H9 (cell line): ENCODE measurements around the gene SSBP3. TPM values are rescaled to one million over a fixed set of nuclear protein-coding genes. Genes with fewer than 3 reads are reported as not detected.
A peak's percentile ranks its signal among the peaks of the same experiment; 100 is the strongest.

Source experiments
- DNase-seq: peaks from one replicate; pipeline ENCODE4 v3.0.0-alpha.2; 2017
- H2AFZ ChIP-seq: one replicate; pipeline ENCODE4 v1.6.1; 2013; ENCODE audit warnings: mild to moderate bottlenecking, low read length, control low read depth, moderate library complexity
- H2AK5ac ChIP-seq: 2 replicates; pipeline ENCODE4 v1.6.1; 2013; ENCODE audit warnings: low read length, control low read depth, mixed read lengths; ENCODE audit not compliant: insufficient read length
- H2BK120ac ChIP-seq: one replicate; pipeline ENCODE4 v1.6.1; 2013; ENCODE audit warnings: low read depth, mild to moderate bottlenecking, low read length, control low read depth, inconsistent platforms; ENCODE audit not compliant: poor library complexity, severe bottlenecking
- H2BK12ac ChIP-seq: 2 replicates; pipeline ENCODE4 v1.6.1; 2013; ENCODE audit warnings: low read length, control low read depth, mixed read lengths, low read depth; ENCODE audit not compliant: insufficient read length
- H2BK15ac ChIP-seq: 2 replicates; pipeline ENCODE4 v1.6.1; 2013; ENCODE audit warnings: low read depth, low read length, control low read depth
- H2BK20ac ChIP-seq: one replicate; pipeline ENCODE4 v1.6.1; 2013; ENCODE audit warnings: low read depth, mild to moderate bottlenecking, low read length, control low read depth, inconsistent platforms; ENCODE audit not compliant: poor library complexity, severe bottlenecking
- H2BK5ac ChIP-seq: 2 replicates; pipeline ENCODE4 v1.6.1; 2013; ENCODE audit warnings: low read length, control low read depth, mixed read lengths; ENCODE audit not compliant: insufficient read length
- H3K14ac ChIP-seq: 2 replicates; pipeline ENCODE4 v1.6.1; 2013; ENCODE audit warnings: low read length, control low read depth; ENCODE audit not compliant: insufficient read depth
- H3K18ac ChIP-seq: 2 replicates; pipeline ENCODE4 v1.6.1; 2013; ENCODE audit warnings: low read depth, mild to moderate bottlenecking, mixed read lengths, low read length, control low read depth; ENCODE audit not compliant: insufficient read length
- H3K23ac ChIP-seq: 2 replicates; pipeline ENCODE4 v1.6.1; 2013; ENCODE audit warnings: low read length, control low read depth, mixed read lengths, low read depth; ENCODE audit not compliant: insufficient read length
- H3K23me2 ChIP-seq: 2 replicates; pipeline ENCODE4 v1.6.1; 2013; ENCODE audit warnings: low read depth, mild to moderate bottlenecking, mixed read lengths, low read length, control low read depth; ENCODE audit not compliant: insufficient read length, poor library complexity, severe bottlenecking
- H3K27ac ChIP-seq: 2 replicates; pipeline ENCODE4 v1.5.1; 2013; ENCODE audit warnings: low read length, control low read depth, mixed read lengths, low read depth; ENCODE audit not compliant: insufficient read length
- H3K27me3 ChIP-seq: 2 replicates; pipeline ENCODE4 v1.6.1; 2013; ENCODE audit warnings: low read length, control low read depth, inconsistent platforms; ENCODE audit not compliant: insufficient read depth
- H3K4ac ChIP-seq: 2 replicates; pipeline ENCODE4 v1.6.1; 2013; ENCODE audit warnings: low read depth, mild to moderate bottlenecking, control low read depth, inconsistent platforms, low read length, moderate library complexity
- H3K4me1 ChIP-seq: 2 replicates; pipeline ENCODE4 v1.6.1; 2013; ENCODE audit warnings: low read length, control low read depth, inconsistent platforms; ENCODE audit not compliant: insufficient read depth
- H3K4me2 ChIP-seq: 2 replicates; pipeline ENCODE4 v1.6.1; 2013; ENCODE audit warnings: low read length, control low read depth, mixed read lengths; ENCODE audit not compliant: insufficient read length, insufficient read depth
- H3K56ac ChIP-seq: 2 replicates; pipeline ENCODE4 v1.6.1; 2013; ENCODE audit warnings: low read depth, mild to moderate bottlenecking, mixed read lengths, low read length, control low read depth; ENCODE audit not compliant: insufficient read length
- H3K79me1 ChIP-seq: 2 replicates; pipeline ENCODE4 v1.6.1; 2013; ENCODE audit warnings: low read depth, mild to moderate bottlenecking, moderate library complexity, low read length, control low read depth, inconsistent platforms; ENCODE audit not compliant: insufficient read depth, poor library complexity, severe bottlenecking
- H3K79me2 ChIP-seq: 2 replicates; pipeline ENCODE4 v1.6.1; 2013; ENCODE audit warnings: low read length, control low read depth, inconsistent platforms; ENCODE audit not compliant: insufficient read depth
- H3K9ac ChIP-seq: 2 replicates; pipeline ENCODE4 v1.6.1; 2013; ENCODE audit warnings: low read length, control low read depth, mixed read lengths; ENCODE audit not compliant: insufficient read length; ENCODE audit errors: extremely low read depth
- H3K9me3 ChIP-seq: one replicate; pipeline ENCODE4 v1.6.1; 2013; ENCODE audit warnings: low read depth, low read length, inconsistent platforms; ENCODE audit not compliant: control insufficient read depth
- H3T11ph ChIP-seq: one replicate; pipeline ENCODE4 v1.6.1; 2013; ENCODE audit warnings: mild to moderate bottlenecking, low read length, control low read depth, inconsistent platforms
- H4K20me1 ChIP-seq: one replicate; pipeline ENCODE4 v1.6.1; 2013; ENCODE audit not compliant: control insufficient read depth, insufficient read length, insufficient read depth
- H4K5ac ChIP-seq: 2 replicates; pipeline ENCODE4 v1.6.1; 2013; ENCODE audit warnings: low read depth, mild to moderate bottlenecking, mixed read lengths, low read length, control low read depth; ENCODE audit not compliant: insufficient read length
- H4K8ac ChIP-seq: replicated peaks from 2 replicates; pipeline ENCODE4 v1.6.1; 2013; ENCODE audit warnings: low read length, control low read depth, mixed read lengths, low read depth; ENCODE audit not compliant: insufficient read length
- H4K91ac ChIP-seq: 2 replicates; pipeline ENCODE4 v1.6.1; 2013; ENCODE audit warnings: low read depth, mild to moderate bottlenecking, moderate library complexity, mixed read lengths, low read length, control low read depth; ENCODE audit not compliant: insufficient read length
- H3K27ac Mint-ChIP-seq, 3 experiments: 2 replicates in 2 of 3; 3 replicates in 1 of 3; pipeline ENCODE4 v1.8.0; 2020 to 2021; ENCODE audit warnings: mixed read lengths in 3 of 3, mild to moderate bottlenecking in 1 of 3, moderate library complexity in 1 of 3
- H3K27me3 Mint-ChIP-seq: 2 replicates; pipeline ENCODE4 v1.8.0; 2021; ENCODE audit warnings: low read depth, mild to moderate bottlenecking, moderate library complexity, mixed read lengths
- H3K36me3 Mint-ChIP-seq, 3 experiments: 2 replicates in 2 of 3; 3 replicates in 1 of 3; pipeline ENCODE4 v1.8.0; 2020 to 2021; ENCODE audit warnings: low read depth in 3 of 3, mixed read lengths in 3 of 3; ENCODE audit not compliant: insufficient read depth in 1 of 3
- H3K4me1 Mint-ChIP-seq, 2 experiments: 2 replicates each; pipeline ENCODE4 v1.8.0; 2020; ENCODE audit warnings: mixed read lengths in 2 of 2
- H3K4me3 Mint-ChIP-seq, 2 experiments: 2 replicates in 1 of 2; 3 replicates in 1 of 2; pipeline ENCODE4 v1.8.0; 2020 to 2021; ENCODE audit warnings: mild to moderate bottlenecking in 2 of 2, mixed read lengths in 2 of 2, moderate library complexity in 1 of 2
- H3K9me3 Mint-ChIP-seq, 2 experiments: 2 replicates in 1 of 2; 3 replicates in 1 of 2; pipeline ENCODE4 v1.8.0; 2020; ENCODE audit warnings: mild to moderate bottlenecking in 2 of 2, mixed read lengths in 2 of 2, moderate library complexity in 1 of 2
- WGBS: extraction: QIAGEN DNeasy Blood & Tissue Kit; methylation state at CpG from one replicate; pipeline ENCODE4 v1.1.7; 2013; ENCODE audit warnings: missing lambda C conversion rate, low lambda C conversion rate, mixed read lengths; ENCODE audit not compliant: insufficient read length; ENCODE audit errors: extremely low coverage; 5-methylcytosine and 5-hydroxymethylcytosine counted together
- total RNA-seq: library from RNA; stranded (reverse); gene quantifications from 2 replicates; pipeline ENCODE4 v1.2.1, GENCODE V29; 2021
- TF ChIP-seq, protein P1 (sequence below): fragments of 200-600 bp; sonication (generic); conservative IDR thresholded peaks from 3 replicates; pipeline ENCODE4 v1.8.0; 2021; ENCODE audit warnings: antibody characterized with exemption, mild to moderate bottlenecking

Gene SSBP3
- total RNA-seq, 1 experiment from 2014 or later: 126 TPM

DNA sequence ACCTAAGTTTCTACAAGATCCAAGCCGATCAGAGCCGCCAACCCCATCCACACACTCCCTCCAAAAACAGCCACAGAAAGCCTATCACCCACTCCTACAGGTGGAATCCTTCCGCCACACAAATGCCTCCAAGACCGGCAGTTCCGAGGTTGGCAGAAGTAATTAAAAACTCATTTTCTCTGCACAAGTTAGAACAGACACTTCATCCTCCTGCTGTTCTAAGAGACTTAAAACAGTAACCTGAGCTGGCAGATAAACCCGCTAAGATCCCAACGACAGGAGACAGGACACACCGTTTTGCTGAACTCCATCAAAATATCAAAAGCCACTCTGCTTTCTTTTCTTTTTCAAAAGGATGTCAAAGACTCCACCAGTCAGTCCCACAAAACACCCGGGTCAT is 2.8 kb downstream of the SSBP3 start:
- WGBS: no CpG with 5 or more reads among the region's 9 CpGs
- H3K14ac ChIP-seq: no peak overlapping the region
- peak overlapping the region; percentile 77 for H3K4me2 ChIP-seq
- no peak overlapping the region for H3T11ph ChIP-seq
- H3K9ac ChIP-seq: no peak overlapping the region
- no peak overlapping the region for H2AFZ ChIP-seq
- no peak overlapping the region for H2BK12ac ChIP-seq
- no peak overlapping the region for H2BK20ac ChIP-seq
- no peak overlapping the region for H2BK120ac ChIP-seq
- no peak overlapping the region for H3K27ac ChIP-seq
- peaks cover 4% of the 10 kb centered on the region; the same call in 1 of the 2 replicates for H3K4me1 ChIP-seq
- H4K20me1 ChIP-seq: peaks cover 5% of the 10 kb centered on the region
- peak overlapping the region in 1 of 3 experiments; percentile 15; a peak in 3 of 7 replicates for H3K27ac Mint-ChIP-seq
- no peak overlapping the region for H4K91ac ChIP-seq
- no peak for DNase-seq
- H2BK15ac ChIP-seq: no peak overlapping the region
- no peaks in the 10 kb centered on the region for H3K27me3 ChIP-seq
- no peaks in the 10 kb centered on the region for H3K9me3 ChIP-seq
- no peaks in the 10 kb centered on the region for H3K9me3 Mint-ChIP-seq
- H4K8ac ChIP-seq: no peak overlapping the region
- H3K79me2 ChIP-seq: peaks cover 38% of the 10 kb centered on the region; the same call in 1 of the 2 replicates
- H3K56ac ChIP-seq: no peak overlapping the region
- H3K4me1 Mint-ChIP-seq: peaks cover 45 to 53% of the 10 kb centered on the region in 2 experiments
- H3K23me2 ChIP-seq: peaks cover 14% of the 10 kb centered on the region
- TF ChIP-seq, protein P1, sequence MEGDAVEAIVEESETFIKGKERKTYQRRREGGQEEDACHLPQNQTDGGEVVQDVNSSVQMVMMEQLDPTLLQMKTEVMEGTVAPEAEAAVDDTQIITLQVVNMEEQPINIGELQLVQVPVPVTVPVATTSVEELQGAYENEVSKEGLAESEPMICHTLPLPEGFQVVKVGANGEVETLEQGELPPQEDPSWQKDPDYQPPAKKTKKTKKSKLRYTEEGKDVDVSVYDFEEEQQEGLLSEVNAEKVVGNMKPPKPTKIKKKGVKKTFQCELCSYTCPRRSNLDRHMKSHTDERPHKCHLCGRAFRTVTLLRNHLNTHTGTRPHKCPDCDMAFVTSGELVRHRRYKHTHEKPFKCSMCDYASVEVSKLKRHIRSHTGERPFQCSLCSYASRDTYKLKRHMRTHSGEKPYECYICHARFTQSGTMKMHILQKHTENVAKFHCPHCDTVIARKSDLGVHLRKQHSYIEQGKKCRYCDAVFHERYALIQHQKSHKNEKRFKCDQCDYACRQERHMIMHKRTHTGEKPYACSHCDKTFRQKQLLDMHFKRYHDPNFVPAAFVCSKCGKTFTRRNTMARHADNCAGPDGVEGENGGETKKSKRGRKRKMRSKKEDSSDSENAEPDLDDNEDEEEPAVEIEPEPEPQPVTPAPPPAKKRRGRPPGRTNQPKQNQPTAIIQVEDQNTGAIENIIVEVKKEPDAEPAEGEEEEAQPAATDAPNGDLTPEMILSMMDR: no peak
- H2BK5ac ChIP-seq: no peak overlapping the region
- H2AK5ac ChIP-seq: no peak overlapping the region
- H3K23ac ChIP-seq: no peak overlapping the region
- no peak overlapping the region for H4K5ac ChIP-seq
- H3K79me1 ChIP-seq: peaks cover 13% of the 10 kb centered on the region
- no peaks in the 10 kb centered on the region for H3K27me3 Mint-ChIP-seq
- H3K4me3 Mint-ChIP-seq: peak overlapping the region; percentile 85 to 89
- H3K18ac ChIP-seq: no peak overlapping the region
- H3K4ac ChIP-seq: no peak overlapping the region
- H3K36me3 Mint-ChIP-seq: peaks cover 54 to 61% (median 58%) of the 10 kb centered on the region in 3 experiments
